IMR-90 (cell line): ENCODE measurements around the gene FAM193A. TPM values are rescaled to one million over a fixed set of nuclear protein-coding genes. Genes with fewer than 3 reads are reported as not detected.

Source experiments
- ATAC-seq: fragments of 200-7000 bp; cut with Tn5 transposase; 2 replicates; pipeline ENCODE4 v1.9.1; 2020; ENCODE audit warnings: low read depth, mild to moderate bottlenecking, moderate library complexity
- BruUV-seq: library from RNA; stranded (reverse); fragments of 400-500 nt; replicated peaks from 2 replicates; lab custom pipeline; 2021; lab: Mats Ljungman, UMichigan
- CTCF ChIA-PET: fragments of 300-600 bp; formaldehyde crosslinking; extraction: SDS; loops from one replicate; lab custom pipeline; 2021; ENCODE audit warnings: antibody characterized with exemption; lab: Yijun Ruan, JAX
- POLR2A ChIA-PET: fragments of 300-600 bp; sonication (Branson Sonifier 250); formaldehyde crosslinking; loops from one replicate; lab custom pipeline; 2022; ENCODE audit warnings: antibody characterized with exemption; ENCODE audit not compliant: unreplicated experiment; lab: Charles Lee
- DNase-seq: peaks from one replicate; pipeline ENCODE4 v3.0.0; 2013
- H2AFZ ChIP-seq: replicated peaks from 2 replicates; pipeline ENCODE3; 2013; ENCODE audit warnings: low read length, mild to moderate bottlenecking; ENCODE audit not compliant: poor library complexity
- H2AK5ac ChIP-seq: 2 replicates; pipeline ENCODE4 v1.6.1; 2013; ENCODE audit warnings: low read depth, low read length, inconsistent platforms
- H2AK9ac ChIP-seq: replicated peaks from 2 replicates; pipeline ENCODE3; 2013; ENCODE audit warnings: mild to moderate bottlenecking, low read depth, low read length, moderate library complexity; ENCODE audit not compliant: poor library complexity
- H2BK120ac ChIP-seq: 2 replicates; pipeline ENCODE4 v1.6.1; 2013; ENCODE audit warnings: low read depth, low read length, inconsistent platforms
- H2BK15ac ChIP-seq: 3 replicates; pipeline ENCODE4 v1.6.1; 2013; ENCODE audit warnings: low read depth, low read length, inconsistent platforms
- H2BK20ac ChIP-seq: 2 replicates; pipeline ENCODE4 v1.6.1; 2013; ENCODE audit warnings: low read depth, mild to moderate bottlenecking, inconsistent platforms, low read length, moderate library complexity
- H2BK5ac ChIP-seq: 2 replicates; pipeline ENCODE4 v1.6.1; 2013; ENCODE audit warnings: mild to moderate bottlenecking, low read depth, low read length, inconsistent platforms; ENCODE audit not compliant: poor library complexity, severe bottlenecking
- H3K14ac ChIP-seq: replicated peaks from 2 replicates; pipeline ENCODE4 v1.6.1; 2013; ENCODE audit warnings: low read depth, low read length, inconsistent platforms
- H3K18ac ChIP-seq: 2 replicates; pipeline ENCODE4 v1.6.1; 2013; ENCODE audit warnings: low read depth, low read length, control low read depth
- H3K23ac ChIP-seq: 2 replicates; pipeline ENCODE4 v1.6.1; 2013; ENCODE audit warnings: low read depth, low read length, inconsistent platforms
- H3K27ac ChIP-seq: 2 replicates; pipeline ENCODE4 v1.5.1; 2013; ENCODE audit warnings: mild to moderate bottlenecking, control low read depth, low read length; ENCODE audit not compliant: insufficient read depth
- H3K27me3 ChIP-seq: 2 replicates; pipeline ENCODE4 v1.6.1; 2013; ENCODE audit warnings: low read length; ENCODE audit not compliant: control insufficient read depth, insufficient read depth
- H3K36me3 ChIP-seq: 2 replicates; pipeline ENCODE4 v1.6.1; 2013; ENCODE audit warnings: low read length, mixed read lengths; ENCODE audit not compliant: control insufficient read depth, insufficient read depth
- H3K4ac ChIP-seq: 2 replicates; pipeline ENCODE4 v1.6.1; 2013; ENCODE audit warnings: low read depth, low read length, inconsistent platforms
- H3K4me1 ChIP-seq: 2 replicates; pipeline ENCODE4 v1.6.1; 2013; ENCODE audit warnings: low read length, mixed read lengths; ENCODE audit not compliant: control insufficient read depth, insufficient read depth
- H3K4me2 ChIP-seq: 2 replicates; pipeline ENCODE4 v1.6.1; 2013; ENCODE audit warnings: low read depth, mild to moderate bottlenecking, control low read depth, low read length, moderate library complexity
- H3K4me3 ChIP-seq: 2 replicates; pipeline ENCODE4 v1.5.1; 2013; ENCODE audit warnings: low read depth, mild to moderate bottlenecking, control low read depth, low read length, moderate library complexity; ENCODE audit not compliant: insufficient read depth
- H3K56ac ChIP-seq: 2 replicates; pipeline ENCODE4 v1.6.1; 2013; ENCODE audit warnings: low read length, inconsistent platforms; ENCODE audit not compliant: insufficient read depth; ENCODE audit errors: extremely low read depth
- H3K79me1 ChIP-seq, 2 experiments: 2 replicates each; pipeline ENCODE4 v1.6.1; 2013; ENCODE audit warnings: low read length in 2 of 2, inconsistent platforms in 1 of 2, low read depth in 1 of 2
- H3K9ac ChIP-seq: 2 replicates; pipeline ENCODE4 v1.6.1; 2013; ENCODE audit warnings: low read depth, low read length, control low read depth
- H3K9me1 ChIP-seq: 2 replicates; pipeline ENCODE4 v1.6.1; 2013; ENCODE audit warnings: low read length, inconsistent platforms; ENCODE audit not compliant: insufficient read depth
- H3K9me3 ChIP-seq: 2 replicates; pipeline ENCODE4 v1.6.1; 2013; ENCODE audit warnings: low read length; ENCODE audit not compliant: control insufficient read depth, insufficient read depth
- H4K20me1 ChIP-seq: 2 replicates; pipeline ENCODE4 v1.6.1; 2013; ENCODE audit warnings: low read length, inconsistent platforms; ENCODE audit not compliant: insufficient read depth
- H4K5ac ChIP-seq: 2 replicates; pipeline ENCODE4 v1.6.1; 2013; ENCODE audit warnings: mild to moderate bottlenecking, low read depth, low read length, control low read depth
- H4K8ac ChIP-seq, 2 experiments: 2 replicates each; pipeline ENCODE4 v1.6.1; 2013; ENCODE audit warnings: low read depth in 2 of 2, low read length in 2 of 2, control low read depth in 1 of 2, inconsistent platforms in 1 of 2
- H4K91ac ChIP-seq: 2 replicates; pipeline ENCODE4 v1.6.1; 2013; ENCODE audit warnings: low read depth, low read length, inconsistent platforms; ENCODE audit not compliant: insufficient read depth
- BHLHE40 ChIP-seq: fragments of 150-350 bp; IDR thresholded peaks from 2 replicates; pipeline ENCODE4 v1.6.1; 2016; ENCODE audit warnings: mild to moderate bottlenecking, low read depth, low read length
- MAFK ChIP-seq: IDR thresholded peaks from 2 replicates; pipeline ENCODE4 v1.6.1; 2012; ENCODE audit warnings: low read depth, low read length, improper control_type of control experiment
- NFE2L2 ChIP-seq: fragments of 150-350 bp; IDR thresholded peaks from 2 replicates; pipeline ENCODE4 v1.6.1; 2016; ENCODE audit warnings: low read depth, mild to moderate bottlenecking, low read length
- RAD21 ChIP-seq: IDR thresholded peaks from 2 replicates; pipeline ENCODE4 v1.6.1; 2012; ENCODE audit warnings: low read length, improper control_type of control experiment
- RCOR1 ChIP-seq: IDR thresholded peaks from 2 replicates; pipeline ENCODE4 v1.6.1; 2012; ENCODE audit warnings: mild to moderate bottlenecking, low read length, improper control_type of control experiment; ENCODE audit not compliant: insufficient replicate concordance
- RFX5 ChIP-seq: IDR thresholded peaks from 2 replicates; pipeline ENCODE4 v1.8.0; 2012; ENCODE audit warnings: low read depth, mild to moderate bottlenecking, low read length, moderate library complexity
- SMC3 ChIP-seq: fragments of 150-350 bp; IDR thresholded peaks from 2 replicates; pipeline ENCODE4 v1.6.1; 2016; ENCODE audit warnings: low read depth, mild to moderate bottlenecking, antibody characterized with exemption, low read length, moderate library complexity
- WGBS, 2 experiments: methylation state at CpG; one replicate each; pipeline versions ENCODE4 v1.1.5 to v1.1.7; 2013; ENCODE audit warnings: missing lambda C conversion rate in 2 of 2; ENCODE audit not compliant: insufficient read length in 1 of 2; ENCODE audit errors: extremely low coverage in 2 of 2; 5-methylcytosine and 5-hydroxymethylcytosine counted together
- dilution Hi-C: fragments of 300-500 bp; cut with HindIII; formaldehyde crosslinking; loops from one replicate; pipeline ENCODE4 v1.14.3; 2018; ENCODE audit warnings: low sequenced_read_pairs; ENCODE audit not compliant: unreplicated experiment
- in situ Hi-C: fragments of 300-500 bp; cut with MboI; formaldehyde crosslinking; loops from 3 replicates; pipeline ENCODE4 v1.14.3; 2019; ENCODE audit warnings: low sequenced_read_pairs, inconsistent platforms, mixed read lengths
- intact Hi-C: fragments of 100-400 bp; cut with micrococcal nuclease; formaldehyde crosslinking; loops from 2 replicates; pipeline ENCODE4 v1.10.0; 2022
- polyA plus RNA-seq, 3 experiments: library from polyadenylated mRNA; depleted of rRNA; stranded (reverse); fragments of >200 nt; gene quantifications; 2 replicates each; pipeline ENCODE4 v1.2.3, GENCODE V29; 2012; ENCODE audit warnings: low replicate concordance in 1 of 3
- total RNA-seq: library from RNA; depleted of rRNA; stranded (reverse); fragments of >200 nt; gene quantifications from 2 replicates; pipeline ENCODE4 v1.2.3, GENCODE V29; 2012
- TF ChIP-seq, protein P1 (sequence below): fragments of 150-350 bp; IDR thresholded peaks from 2 replicates; pipeline ENCODE4 v1.6.1; 2017; ENCODE audit warnings: mild to moderate bottlenecking, antibody characterized with exemption, low read length, low read depth
- TF ChIP-seq, protein P2 (sequence below): fragments of 150-350 bp; IDR thresholded peaks from 2 replicates; pipeline ENCODE4 v1.6.1; 2016; ENCODE audit warnings: low read depth, mild to moderate bottlenecking, low read length, moderate library complexity, borderline replicate concordance
- TF ChIP-seq, protein P3 (sequence below): conservative IDR thresholded peaks from 2 replicates; pipeline ENCODE4 v1.5.1; 2012; ENCODE audit warnings: mild to moderate bottlenecking, low read depth, low read length, improper control_type of control experiment

Gene FAM193A
- total and polyA plus RNA-seq, 2 of the 4 experiments (the other 2 are of a cell fraction): 6.8 to 11.0 TPM

DNA sequence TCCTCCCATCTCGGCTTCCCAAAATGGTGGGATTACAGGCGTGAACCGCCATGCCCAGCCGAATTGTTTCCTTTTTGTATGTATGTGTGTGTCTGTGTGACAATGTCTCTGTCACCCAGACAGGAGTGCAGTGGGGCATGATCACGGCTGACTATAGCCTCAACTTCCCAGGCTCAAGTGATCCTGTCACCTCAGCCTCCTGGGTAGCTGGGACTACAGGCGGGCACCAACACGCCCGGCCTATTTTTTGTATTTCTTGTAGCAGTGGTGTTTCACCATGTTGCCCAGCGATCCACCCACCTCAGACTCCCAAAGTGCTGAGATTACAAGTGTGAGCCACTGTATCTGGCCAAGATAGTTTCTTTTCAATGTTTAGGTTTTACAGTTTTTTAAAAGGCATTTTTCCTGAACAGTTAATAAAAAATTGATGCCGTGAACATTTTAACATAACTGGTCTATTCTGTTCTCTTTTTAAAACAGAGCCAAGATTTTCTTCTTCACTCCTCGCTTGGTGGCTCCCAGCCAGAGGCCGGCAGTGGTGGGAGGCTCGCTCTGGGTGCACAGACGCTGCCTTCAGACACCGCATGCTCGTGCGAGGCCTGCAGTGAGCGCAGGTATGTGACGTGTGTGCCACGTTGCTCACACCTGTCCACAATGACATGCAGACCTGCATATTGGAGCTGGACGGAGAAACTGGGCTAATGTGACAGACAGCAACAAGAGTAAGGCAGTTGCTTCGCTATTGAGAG is 88.5 kb downstream of the FAM193A start:
- POLR2A ChIA-PET: no interaction called here
- 63% methylated on average over 9 of the region's 22 CpGs; no CpG with 5 or more reads in 1 of the 2 experiments for WGBS, 2 experiments
- H2BK5ac ChIP-seq: no peak overlapping the region

More for the DNA sequence above, 88.5 kb downstream of the FAM193A start:
- Histone ChIP-seq H2BK120ac (no peak overlapping the region), H3K23ac (no peak overlapping the region), H2AK5ac (no peak overlapping the region), H3K9ac (no peak overlapping the region), H3K4me1 (no peaks in the 10 kb centered on the region), H2AK9ac (no peak overlapping the region), H4K8ac (0 out of 4 replicates have a peak overlapping the region, but pooled peaks of 1 of the 2 experiments have one; percentile 4), H2BK20ac (no peak overlapping the region), H4K91ac (no peak overlapping the region), H4K5ac (no peak overlapping the region), H3K18ac (no peak overlapping the region), H3K4ac (no peak overlapping the region), H3K4me2 (no peak overlapping the region), H3K79me1 (peaks cover 46 to 71% of the 10 kb centered on the region in 2 experiments), H3K9me3 (no peaks in the 10 kb centered on the region), H3K27me3 (no peaks in the 10 kb centered on the region), H2BK15ac (no peak overlapping the region), H3K9me1 (peaks cover 23% of the 10 kb centered on the region), H3K56ac (no peak overlapping the region), H4K20me1 (peaks cover 64% of the 10 kb centered on the region), H3K14ac (no peak overlapping the region), H2AFZ (no peak overlapping the region), H3K36me3 (peaks cover 13% of the 10 kb centered on the region), H3K27ac (no peak overlapping the region), H3K4me3 (no peak overlapping the region)
- peak; percentile 32; the same call in 1 of the 2 replicates for ATAC-seq
- in situ Hi-C loops (no loop called here), intact Hi-C loops (no loop called here), dilution Hi-C loops (no loop called here)
- TF ChIP-seq RCOR1: no peak
- no peak for TF ChIP-seq BHLHE40
- TF ChIP-seq SMC3: no peak
- TF ChIP-seq, protein P1, sequence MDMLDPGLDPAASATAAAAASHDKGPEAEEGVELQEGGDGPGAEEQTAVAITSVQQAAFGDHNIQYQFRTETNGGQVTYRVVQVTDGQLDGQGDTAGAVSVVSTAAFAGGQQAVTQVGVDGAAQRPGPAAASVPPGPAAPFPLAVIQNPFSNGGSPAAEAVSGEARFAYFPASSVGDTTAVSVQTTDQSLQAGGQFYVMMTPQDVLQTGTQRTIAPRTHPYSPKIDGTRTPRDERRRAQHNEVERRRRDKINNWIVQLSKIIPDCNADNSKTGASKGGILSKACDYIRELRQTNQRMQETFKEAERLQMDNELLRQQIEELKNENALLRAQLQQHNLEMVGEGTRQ: no peak
- TF ChIP-seq, protein P2, sequence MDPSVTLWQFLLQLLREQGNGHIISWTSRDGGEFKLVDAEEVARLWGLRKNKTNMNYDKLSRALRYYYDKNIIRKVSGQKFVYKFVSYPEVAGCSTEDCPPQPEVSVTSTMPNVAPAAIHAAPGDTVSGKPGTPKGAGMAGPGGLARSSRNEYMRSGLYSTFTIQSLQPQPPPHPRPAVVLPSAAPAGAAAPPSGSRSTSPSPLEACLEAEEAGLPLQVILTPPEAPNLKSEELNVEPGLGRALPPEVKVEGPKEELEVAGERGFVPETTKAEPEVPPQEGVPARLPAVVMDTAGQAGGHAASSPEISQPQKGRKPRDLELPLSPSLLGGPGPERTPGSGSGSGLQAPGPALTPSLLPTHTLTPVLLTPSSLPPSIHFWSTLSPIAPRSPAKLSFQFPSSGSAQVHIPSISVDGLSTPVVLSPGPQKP: no peak
- TF ChIP-seq, protein P3, sequence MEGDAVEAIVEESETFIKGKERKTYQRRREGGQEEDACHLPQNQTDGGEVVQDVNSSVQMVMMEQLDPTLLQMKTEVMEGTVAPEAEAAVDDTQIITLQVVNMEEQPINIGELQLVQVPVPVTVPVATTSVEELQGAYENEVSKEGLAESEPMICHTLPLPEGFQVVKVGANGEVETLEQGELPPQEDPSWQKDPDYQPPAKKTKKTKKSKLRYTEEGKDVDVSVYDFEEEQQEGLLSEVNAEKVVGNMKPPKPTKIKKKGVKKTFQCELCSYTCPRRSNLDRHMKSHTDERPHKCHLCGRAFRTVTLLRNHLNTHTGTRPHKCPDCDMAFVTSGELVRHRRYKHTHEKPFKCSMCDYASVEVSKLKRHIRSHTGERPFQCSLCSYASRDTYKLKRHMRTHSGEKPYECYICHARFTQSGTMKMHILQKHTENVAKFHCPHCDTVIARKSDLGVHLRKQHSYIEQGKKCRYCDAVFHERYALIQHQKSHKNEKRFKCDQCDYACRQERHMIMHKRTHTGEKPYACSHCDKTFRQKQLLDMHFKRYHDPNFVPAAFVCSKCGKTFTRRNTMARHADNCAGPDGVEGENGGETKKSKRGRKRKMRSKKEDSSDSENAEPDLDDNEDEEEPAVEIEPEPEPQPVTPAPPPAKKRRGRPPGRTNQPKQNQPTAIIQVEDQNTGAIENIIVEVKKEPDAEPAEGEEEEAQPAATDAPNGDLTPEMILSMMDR: no peak
- TF ChIP-seq MAFK: no peak
- TF ChIP-seq NFE2L2: no peak
- TF ChIP-seq RFX5: no peak
- TF ChIP-seq RAD21: no peak
- CTCF ChIA-PET: no interaction called here
- no TSS peak for BruUV-seq
- DNase-seq: no peak
